SU-DHL-6 (cell line): ENCODE data around the gene IFI30.

Experiments
- EZH2phosphoT487 ChIP-seq: fragments of 200-600 bp; sonication (generic), shearing (Covaris generic); conservative IDR thresholded peaks from 2 replicates; pipeline ENCODE4 v1.6.1; 2018; ENCODE audit warnings: mild to moderate bottlenecking, antibody characterized with exemption, low read length, moderate library complexity, mixed read lengths
- TF ChIP-seq, protein P1 (sequence below): fragments of 200-600 bp; sonication (generic); IDR thresholded peaks from one replicate; pipeline ENCODE4 v1.5.1; 2017; ENCODE audit warnings: antibody characterized with exemption, mild to moderate bottlenecking, low read length, moderate library complexity; ENCODE audit not compliant: insufficient read depth, poor library complexity, severe bottlenecking

DNA sequence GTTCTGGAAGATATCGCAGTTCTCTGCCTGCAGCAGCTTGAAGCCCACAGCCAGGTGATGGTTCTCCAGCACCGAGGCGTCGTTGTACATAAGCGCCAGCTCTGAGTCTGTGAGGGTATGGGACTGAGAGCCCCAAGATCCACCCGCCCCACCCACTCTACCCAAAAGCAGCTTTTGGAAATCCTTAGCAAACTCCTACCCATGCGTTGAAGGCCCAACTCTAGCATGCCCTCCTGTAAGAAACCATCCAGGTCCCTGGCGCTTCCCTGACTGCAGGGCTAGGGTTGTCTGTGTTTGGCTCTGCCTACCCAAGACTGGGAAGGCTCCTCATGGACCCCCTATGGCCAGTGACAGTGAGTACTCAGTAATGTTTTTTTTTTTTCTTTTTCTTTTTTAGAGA is 43.2 kb downstream of the IFI30 start:
- TF ChIP-seq, protein P1, sequence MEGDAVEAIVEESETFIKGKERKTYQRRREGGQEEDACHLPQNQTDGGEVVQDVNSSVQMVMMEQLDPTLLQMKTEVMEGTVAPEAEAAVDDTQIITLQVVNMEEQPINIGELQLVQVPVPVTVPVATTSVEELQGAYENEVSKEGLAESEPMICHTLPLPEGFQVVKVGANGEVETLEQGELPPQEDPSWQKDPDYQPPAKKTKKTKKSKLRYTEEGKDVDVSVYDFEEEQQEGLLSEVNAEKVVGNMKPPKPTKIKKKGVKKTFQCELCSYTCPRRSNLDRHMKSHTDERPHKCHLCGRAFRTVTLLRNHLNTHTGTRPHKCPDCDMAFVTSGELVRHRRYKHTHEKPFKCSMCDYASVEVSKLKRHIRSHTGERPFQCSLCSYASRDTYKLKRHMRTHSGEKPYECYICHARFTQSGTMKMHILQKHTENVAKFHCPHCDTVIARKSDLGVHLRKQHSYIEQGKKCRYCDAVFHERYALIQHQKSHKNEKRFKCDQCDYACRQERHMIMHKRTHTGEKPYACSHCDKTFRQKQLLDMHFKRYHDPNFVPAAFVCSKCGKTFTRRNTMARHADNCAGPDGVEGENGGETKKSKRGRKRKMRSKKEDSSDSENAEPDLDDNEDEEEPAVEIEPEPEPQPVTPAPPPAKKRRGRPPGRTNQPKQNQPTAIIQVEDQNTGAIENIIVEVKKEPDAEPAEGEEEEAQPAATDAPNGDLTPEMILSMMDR, result no peak
- TF ChIP-seq EZH2phosphoT487, result no peak
